DMS153 (cell line): Measurements from ENCODE around the gene HAPSTR1.

Experiments
- DNase-seq: peaks from one replicate; lab custom pipeline; 2025; lab: John Stamatoyannopoulos, UW

The HAPSTR1 gene

DNA sequence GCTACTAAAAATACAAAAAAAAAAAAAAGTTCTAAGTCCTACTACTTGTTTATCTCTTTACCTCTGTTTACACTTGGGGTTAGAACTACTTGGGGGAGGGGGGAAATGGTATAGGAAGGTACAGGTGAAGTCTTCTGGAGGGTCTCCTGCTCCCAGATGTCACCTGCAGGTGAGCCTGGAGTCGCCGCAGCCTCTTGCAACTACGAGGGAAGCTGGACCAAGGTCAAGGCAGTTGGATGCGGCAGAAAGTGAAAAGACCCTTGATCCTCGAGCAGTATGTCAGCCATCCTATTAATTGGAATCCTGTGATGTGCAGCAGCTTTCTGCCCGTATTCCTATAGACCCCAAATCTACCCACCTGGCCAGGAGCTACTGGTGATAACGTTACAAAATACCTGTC lies 33.0 kb downstream of the HAPSTR1 start:
- no peak for DNase-seq

DNA sequence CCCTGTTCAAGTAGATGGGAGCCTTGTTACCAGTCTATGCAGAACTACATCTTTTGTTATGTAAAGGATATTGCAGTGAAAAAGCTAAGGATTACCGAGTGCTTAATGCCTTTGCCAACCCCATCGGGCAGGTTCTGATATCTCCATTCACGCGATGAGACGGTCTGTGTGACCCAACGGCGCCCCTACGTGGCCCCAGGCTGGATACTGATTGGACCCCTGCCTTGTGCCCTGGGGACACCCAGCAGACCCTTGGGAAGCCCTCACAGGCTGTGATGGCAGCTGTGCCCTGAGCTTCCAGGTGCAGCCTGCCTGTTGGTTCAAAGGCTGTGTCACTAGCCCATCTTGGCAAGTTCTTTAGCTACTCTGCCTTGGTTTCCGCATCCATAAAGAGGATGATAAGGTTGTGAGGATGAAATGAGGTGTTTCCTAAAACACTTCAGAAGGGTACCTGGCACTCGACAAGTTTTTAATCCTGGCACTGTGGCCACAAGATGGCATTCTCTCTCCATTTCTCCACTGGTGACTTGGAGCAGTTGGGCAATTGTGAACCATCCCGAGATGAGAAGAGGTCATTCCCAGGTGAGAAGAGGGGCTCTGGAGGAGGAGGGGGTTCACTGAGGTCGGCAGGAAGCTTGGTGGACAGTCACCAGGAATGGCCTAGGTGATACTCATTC lies 33.6 kb downstream of the HAPSTR1 start:
- DNase-seq, result no peak

DNA sequence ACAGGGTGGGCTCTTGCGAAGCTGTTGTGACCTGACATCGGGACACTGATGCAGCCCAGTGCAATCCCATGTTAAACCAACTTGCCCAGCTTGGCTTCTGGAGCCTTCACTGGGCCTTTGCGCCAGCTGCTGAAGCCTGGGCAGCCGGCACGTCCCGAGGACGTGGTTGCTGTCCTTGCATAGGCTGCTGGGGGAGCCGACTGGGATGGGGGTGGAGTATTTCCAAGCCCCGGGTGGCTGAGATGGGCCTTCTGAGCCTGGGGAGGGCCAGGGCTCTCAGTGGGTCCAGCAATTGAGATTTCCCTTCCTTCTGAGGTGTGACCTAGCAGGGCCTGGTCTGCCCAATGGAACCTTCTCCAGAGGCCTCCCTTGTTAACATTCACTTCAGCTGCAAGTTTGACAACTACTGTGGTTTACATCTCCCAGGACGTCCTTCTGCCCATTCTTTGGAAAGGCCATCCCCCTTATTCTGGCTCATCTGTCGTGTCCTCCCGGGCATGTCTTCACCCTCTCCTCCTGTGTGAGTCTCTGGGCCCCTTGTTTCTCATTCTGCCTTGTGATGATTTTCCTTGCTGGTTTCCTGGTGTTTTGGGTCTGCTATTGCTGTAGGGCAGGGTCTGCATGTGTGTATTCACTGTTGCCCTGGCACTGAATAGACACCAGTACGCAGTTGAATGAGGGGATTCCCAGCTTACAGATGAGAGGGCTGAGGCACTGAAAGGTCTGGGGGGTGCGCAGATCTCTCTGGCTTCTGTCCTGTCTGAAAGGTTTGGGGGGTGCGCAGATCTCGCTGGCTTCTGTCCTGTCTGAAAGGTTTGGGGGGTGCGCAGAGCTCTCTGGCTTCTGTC lies 34.4 kb downstream of the HAPSTR1 start:
- DNase-seq, result no peak

DNA sequence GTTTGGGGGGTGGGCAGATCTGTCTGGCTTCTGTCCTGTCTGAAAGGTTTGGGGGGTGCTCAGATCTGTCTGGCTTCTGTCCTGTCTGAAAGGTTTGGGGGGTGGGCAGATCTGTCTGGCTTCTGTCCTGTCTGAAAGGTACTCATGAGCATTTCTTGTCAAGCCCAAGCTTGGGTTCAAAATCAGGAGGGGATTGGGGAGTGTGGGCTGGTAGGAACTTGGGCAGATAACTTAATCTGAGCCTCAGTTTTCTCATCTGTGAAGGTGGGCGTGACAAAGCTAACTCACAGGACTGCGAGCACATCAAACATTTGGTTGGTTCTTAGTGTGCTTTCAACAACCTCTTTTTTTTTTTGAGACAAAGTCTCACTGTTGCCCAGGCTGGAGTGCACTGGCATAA lies 35.2 kb downstream of the HAPSTR1 start:
- DNase-seq, result no peak

DNA sequence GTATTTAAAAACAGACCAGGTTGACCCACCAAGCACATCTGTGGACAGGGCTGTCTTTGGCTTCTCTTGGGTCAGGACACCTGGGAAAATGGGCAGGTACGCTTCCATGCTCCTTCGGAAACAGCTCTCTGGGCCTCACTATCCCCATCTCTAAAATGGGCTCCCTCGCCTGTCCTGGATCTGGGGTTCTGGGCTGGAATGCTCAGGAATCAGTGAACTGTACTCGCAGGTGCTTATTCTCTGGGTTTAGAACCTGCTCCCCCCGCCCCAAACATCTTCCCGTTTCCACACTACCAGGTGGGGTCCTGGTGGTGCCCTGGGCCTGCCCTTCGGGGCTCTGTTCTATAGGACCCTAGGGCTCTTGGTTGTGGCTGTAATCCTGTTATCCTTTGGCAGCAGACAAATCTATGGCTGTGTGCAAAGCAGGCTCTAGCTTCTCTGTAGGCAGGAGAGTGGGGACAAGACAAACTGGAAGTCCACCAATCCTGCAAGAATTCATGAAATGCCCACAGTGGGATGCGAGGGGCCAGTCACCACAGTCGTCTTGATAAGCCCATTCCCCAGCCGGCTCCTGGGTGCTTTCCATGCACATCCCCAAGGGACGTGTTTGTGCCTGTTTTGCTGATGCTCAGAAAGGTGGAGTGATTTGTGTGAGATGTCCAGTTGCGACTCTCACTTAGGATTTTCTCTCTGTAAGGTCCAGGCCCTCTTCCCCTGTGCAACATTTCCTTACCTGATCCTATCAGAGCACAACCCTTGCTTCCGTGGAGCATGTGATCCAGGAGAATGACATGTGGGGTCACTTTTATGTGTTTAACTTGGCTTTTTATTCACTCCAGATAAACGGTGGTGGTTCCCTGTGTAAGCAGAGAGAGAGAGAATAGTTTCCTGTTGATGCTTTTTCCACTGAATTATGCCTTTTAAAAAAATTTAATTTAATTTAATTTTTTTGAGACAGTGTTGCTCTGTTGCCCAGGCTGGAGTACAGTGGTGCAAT lies 37.2 kb downstream of the HAPSTR1 start:
- no peak for DNase-seq

DNA sequence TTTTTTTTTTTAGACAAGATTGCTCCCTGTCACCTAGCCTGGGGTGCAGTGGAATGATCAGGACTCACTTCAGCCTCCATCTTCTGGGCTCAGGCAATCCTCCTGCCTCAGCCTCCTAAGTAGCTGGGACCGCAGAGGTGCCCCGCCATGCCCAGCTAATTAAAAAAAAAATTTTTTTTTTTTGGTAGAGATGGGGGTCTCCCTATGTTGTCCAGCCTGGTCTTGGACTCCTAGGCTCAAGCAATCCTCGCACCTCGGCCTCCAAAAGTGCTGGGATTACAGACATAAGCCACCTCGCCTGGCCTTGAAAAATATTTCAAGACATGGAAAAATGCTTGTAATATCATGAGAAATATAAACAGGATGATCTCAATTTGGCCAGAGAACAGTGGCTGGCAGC lies 42.9 kb downstream of the HAPSTR1 start:
- no peak for DNase-seq

DNA sequence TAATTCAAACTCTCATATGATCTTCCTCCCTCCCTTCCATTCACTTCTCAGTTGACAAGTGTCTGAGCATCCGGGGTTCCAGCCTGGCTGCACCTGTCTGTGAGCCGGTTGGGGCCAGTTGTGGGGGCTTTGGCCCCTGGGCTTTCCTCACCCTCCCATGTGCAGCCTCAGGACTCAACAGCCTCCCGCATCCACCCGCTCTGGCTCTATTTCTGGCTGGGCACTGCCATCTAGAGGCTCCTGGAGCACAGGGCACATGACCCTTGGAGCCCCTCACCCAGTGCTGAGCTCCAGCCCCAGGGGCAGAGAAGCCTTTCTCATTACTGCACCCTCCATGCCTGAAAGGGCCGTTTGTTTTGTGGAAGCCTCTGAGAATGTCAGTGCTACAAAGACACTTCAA lies 43.3 kb downstream of the HAPSTR1 start:
- DNase-seq, result peak; percentile 32

DNA sequence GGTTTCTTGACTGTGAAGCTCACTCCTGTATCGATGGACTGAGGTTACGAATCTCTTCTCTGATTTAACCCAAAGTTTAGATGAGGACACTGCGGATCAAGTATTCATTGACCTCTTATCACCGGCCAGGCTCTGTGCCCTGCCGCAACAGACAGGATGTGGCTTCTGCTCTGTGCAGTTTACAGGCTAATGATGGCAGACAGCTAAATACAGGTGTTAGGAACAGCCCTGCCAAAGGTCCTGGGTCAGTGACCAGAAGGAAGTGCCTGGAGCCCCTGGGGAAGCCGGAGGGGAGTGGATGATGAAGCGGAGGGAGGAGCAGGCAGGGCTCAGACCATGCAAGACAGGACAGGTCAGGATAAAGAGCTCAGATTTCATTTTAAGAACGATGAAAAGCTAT lies 44.4 kb downstream of the HAPSTR1 start:
- DNase-seq, result no peak

DNA sequence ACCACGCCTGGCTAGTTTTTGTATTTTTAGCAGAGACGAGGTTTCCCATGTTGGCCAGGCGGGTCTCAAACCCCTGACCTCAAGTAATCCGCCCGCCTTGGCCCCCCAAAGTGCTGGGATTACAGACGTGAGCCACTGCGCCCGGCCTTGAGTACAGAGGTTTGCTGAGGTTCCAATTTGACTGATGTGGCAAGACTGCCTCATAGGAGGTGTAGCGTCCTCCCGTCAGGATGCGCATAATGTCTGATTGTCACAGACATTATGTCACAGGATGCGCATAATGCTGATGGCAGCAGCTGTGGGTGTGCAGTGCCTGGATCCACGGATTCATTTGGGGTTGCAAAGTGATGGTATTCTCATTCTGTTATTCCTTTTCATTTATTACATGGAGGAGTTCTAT lies 45.2 kb downstream of the HAPSTR1 start:
- DNase-seq, result no peak

DNA sequence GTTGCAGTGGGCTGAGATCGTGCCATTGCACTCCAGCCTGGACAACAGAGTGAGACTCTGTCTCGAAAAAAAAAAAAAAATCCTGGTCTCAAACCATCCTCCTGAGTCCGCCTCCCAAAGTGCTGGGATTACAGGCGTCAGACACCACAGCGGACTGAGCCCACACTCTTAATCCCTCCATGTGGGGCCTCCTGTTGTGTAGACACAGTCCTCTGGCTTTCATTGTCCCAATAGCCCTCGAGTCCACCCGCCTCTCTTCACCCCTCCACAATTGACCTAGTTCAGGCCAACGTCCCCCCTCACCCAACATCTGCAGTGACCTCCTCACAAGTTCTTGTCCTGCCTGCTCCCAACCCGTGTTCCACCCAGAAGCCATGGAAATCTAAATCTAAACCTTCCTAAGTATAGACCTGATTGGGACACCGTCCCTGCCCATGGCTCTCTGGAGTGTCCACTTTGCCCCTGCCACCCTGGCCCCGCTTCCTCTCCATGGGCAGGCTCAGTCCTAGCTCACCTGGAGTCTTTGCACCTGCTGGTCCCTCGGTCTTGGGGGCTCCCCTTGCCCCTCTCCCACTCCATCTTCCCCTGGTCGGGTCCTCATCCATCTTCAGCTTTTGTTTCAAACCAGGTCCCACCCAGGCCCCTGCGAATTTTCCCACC lies 46.7 kb downstream of the HAPSTR1 start:
- no peak for DNase-seq

DNA sequence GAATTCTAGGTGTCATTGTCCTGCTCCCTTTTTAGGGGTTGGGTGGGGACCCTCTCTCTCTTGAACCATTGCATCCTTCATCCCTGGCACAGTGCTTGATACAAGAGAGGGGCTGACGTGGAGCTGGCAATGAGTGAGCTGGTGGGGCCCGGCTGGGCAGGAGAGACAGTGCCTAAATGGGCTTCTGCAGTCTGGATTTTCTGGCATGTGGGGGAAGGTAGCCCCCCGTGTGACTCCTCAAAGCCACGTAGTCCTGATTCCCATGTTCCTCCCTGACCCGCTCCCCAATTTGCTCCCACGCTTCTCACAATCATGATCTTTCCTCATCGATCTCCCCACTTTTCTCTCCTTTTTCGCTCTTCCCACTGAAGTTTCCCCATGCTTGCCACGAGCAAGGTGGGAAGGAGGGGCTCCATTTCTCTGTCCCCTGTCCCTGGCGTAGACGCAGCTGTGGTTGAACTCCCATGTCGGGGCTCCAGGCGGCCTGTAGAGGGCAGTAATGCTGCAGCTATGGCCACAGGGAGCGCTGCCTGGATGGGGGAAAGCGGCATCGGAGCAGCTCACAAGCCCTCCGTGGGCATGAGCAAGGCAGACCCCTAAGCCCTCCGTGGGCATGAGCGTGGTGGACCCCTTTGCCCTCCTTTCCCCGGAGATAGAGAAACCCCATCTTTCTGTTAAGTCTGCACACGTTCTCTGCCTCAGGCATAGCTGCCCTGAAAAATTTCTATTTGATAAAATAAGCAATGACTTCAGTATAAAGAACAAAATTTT lies 47.5 kb downstream of the HAPSTR1 start:
- DNase-seq, result peak; percentile 13

DNA sequence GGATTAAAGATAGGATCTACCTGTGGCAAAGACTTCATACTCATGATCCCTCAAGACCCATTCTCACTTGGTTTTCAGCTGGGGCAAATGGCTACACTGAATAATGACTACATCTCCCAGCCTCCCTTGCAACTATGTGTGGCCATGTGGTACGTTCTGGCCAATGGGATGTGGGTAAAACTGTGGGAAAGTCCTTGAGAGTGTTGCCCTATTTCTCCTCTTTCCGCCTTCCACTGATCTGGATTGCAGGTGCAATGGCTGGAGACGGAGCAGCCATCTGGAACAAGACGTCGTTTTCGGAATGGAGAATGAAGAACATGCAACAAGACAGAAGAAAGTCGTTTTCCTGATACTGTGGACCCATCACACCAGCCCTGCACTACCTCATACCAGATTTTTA lies 48.5 kb downstream of the HAPSTR1 start:
- no peak for DNase-seq
